Thoracic aorta (tissue), 2 donors: Measurements from ENCODE around the gene ZNF423. TPM values are rescaled to one million over a fixed set of nuclear protein-coding genes. Genes with fewer than 3 reads are reported as not detected.

ENCODE experiments used
- ATAC-seq: fragments of 150-250 bp; one replicate; pipeline ENCODE4 v1.8.0; 2017; ENCODE audit warnings: low read depth; ENCODE audit not compliant: insufficient number of reproducible peaks, low FRiP score
- DNase-seq: peaks from one replicate; pipeline ENCODE4 v3.0.0-alpha.2; 2020; ENCODE audit warnings: low spot score
- H3K27ac ChIP-seq, 2 donors: fragments of 200-600 bp; sonication (generic); 1 replicate in 1 of 2; 2 replicates in 1 of 2; pipeline ENCODE4 v1.5.1; 2016; ENCODE audit warnings: mild to moderate bottlenecking in 2 of 2, moderate library complexity in 2 of 2
- H3K27me3 ChIP-seq: fragments of 200-600 bp; sonication (generic); replicated peaks from 2 replicates; pipeline ENCODE4 v1.6.0; 2016; ENCODE audit warnings: mild to moderate bottlenecking; ENCODE audit not compliant: insufficient read depth
- H3K36me3 ChIP-seq: fragments of 200-600 bp; sonication (generic); one replicate; pipeline ENCODE4 v1.5.1; 2016
- H3K4me1 ChIP-seq, 2 donors: fragments of 200-600 bp; sonication (generic); 1 replicate in 1 of 2; 2 replicates in 1 of 2; pipeline versions ENCODE4 v1.5.1 to v1.6.0; 2016; ENCODE audit warnings: low read depth in 2 of 2, mild to moderate bottlenecking in 1 of 2; ENCODE audit not compliant: control insufficient read depth in 1 of 2
- H3K4me3 ChIP-seq: fragments of 200-600 bp; sonication (generic); 2 replicates; pipeline ENCODE4 v1.5.1; 2016; ENCODE audit warnings: mild to moderate bottlenecking
- H3K9me3 ChIP-seq: fragments of 200-600 bp; sonication (generic); 2 replicates; pipeline ENCODE4 v1.5.1; 2016
- CTCF ChIP-seq: fragments of 200-600 bp; sonication (generic); IDR thresholded peaks from one replicate; pipeline ENCODE4 v1.5.1; 2019; ENCODE audit warnings: antibody characterized with exemption
- total RNA-seq, 2 donors: library from RNA; depleted of rRNA; stranded (reverse); fragments of >200 nt; gene quantifications; one replicate each; pipeline versions ENCODE4 v1.1.0 to v1.2.3, GENCODE V29; 2016

ZNF423 gene
- total RNA-seq, 2 donors from 2014 or later, result 16.2 to 22.9 TPM

- Histone ChIP-seq H3K9me3 (no peaks in the 10 kb centered on the region), H3K36me3 (no peaks in the 10 kb centered on the region), H3K4me3 (no peak overlapping the region), H3K27ac (no peak overlapping the region), H3K4me1 (no peaks in the 10 kb centered on the region), H3K27me3 (no peaks in the 10 kb centered on the region)
- ATAC-seq, result no peak
- TF ChIP-seq CTCF, result no peak
- DNase-seq, result no peak
Observed at GRCh38 chr16:49499869-49500610, 355.9 kb downstream of the ZNF423 start.

DNA sequence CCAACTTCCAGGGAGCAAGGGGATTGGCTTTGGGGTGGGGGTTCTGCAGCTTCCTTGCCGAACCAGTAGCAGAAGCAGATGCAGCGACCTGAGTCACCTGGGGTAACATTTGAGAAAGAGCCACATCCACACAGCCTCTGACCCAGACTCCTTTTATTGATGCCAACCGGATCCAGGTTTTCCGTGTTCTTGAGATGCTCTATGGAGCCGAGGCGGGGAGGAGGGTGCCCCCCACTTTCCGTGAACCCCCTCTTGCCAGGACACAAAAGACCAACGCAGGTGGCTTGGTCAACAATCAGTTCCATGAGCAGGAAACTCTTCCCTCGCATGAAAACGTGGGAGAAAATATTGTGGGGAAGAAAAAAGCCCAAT is 356.5 kb downstream of the ZNF423 start:
- H3K36me3 ChIP-seq, result no peaks in the 10 kb centered on the region
- H3K27me3 ChIP-seq, result no peaks in the 10 kb centered on the region
- TF ChIP-seq CTCF, result no peak
- no peak for DNase-seq
- ATAC-seq, result no peak
- H3K4me3 ChIP-seq, result no peak overlapping the region
- H3K4me1 ChIP-seq, result no peaks in the 10 kb centered on the region
- no peak overlapping the region for H3K27ac ChIP-seq
- H3K9me3 ChIP-seq, result no peaks in the 10 kb centered on the region

DNA sequence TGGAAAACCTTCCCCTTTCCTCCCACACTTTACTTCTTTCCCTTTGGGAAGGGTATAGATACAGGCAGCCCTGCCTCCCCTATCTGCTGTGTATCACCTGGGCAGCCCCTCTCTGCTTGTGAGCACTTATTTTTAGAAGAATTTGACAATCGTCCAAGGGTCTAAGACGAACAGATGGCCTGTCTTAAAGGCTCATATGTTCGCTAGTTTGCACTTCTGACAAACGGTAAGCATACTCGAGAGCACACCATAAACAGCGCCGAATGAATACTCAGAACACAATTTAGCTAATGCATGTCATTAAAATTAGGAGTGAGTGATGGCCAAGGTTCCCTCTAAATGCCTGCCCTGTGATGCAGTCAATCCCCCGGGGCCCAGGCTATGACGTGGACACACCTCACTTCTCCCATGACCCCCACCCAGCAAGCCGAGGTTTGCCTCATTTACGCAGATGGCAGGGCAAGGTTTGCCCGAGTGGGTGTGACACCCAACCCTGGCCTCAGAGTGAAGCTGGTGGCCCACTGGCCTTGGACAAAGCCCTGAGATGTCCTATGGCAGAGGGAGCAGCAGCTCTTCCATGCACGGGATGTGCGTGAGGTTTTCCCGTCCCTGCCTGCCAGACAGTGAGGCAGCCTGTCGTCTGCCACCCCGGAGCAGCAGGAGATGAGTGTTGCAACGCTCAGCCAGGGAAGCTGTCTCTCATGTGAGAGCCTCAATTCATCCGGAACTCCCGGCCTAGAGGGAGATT is 357.1 kb downstream of the ZNF423 start:
- TF ChIP-seq CTCF, result no peak
- Histone ChIP-seq H3K4me1 (no peaks in the 10 kb centered on the region), H3K27me3 (no peaks in the 10 kb centered on the region), H3K27ac (no peak overlapping the region), H3K36me3 (no peaks in the 10 kb centered on the region), H3K4me3 (no peak overlapping the region), H3K9me3 (no peaks in the 10 kb centered on the region)
- ATAC-seq (no peak), DNase-seq (no peak)

DNA sequence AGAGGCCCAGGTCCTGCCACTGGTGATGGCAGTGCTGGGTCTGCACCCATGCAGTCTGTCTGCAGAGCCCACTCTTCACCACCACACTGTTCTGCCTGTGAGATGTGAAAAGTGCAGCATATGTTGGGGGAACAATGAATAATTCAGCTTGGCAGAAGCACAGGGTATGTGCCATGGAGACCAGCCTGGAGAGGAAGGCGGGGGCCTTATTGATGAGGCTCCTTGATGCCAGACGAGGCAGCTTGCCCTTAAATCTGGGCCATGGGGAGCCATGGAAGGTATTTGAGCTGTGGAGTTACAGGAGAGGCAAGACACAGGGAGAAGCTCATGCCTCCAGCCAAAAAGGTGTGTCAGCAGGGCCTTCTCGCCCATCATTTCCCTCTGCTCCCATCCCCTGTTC is 357.6 kb downstream of the ZNF423 start:
- Histone ChIP-seq H3K9me3 (no peaks in the 10 kb centered on the region), H3K36me3 (no peaks in the 10 kb centered on the region), H3K27ac (no peak overlapping the region), H3K4me1 (no peaks in the 10 kb centered on the region), H3K27me3 (no peaks in the 10 kb centered on the region), H3K4me3 (no peak overlapping the region)
- TF ChIP-seq CTCF, result no peak
- ATAC-seq (no peak), DNase-seq (no peak)

GRCh38 chr16:49497466-49497865 is 358.4 kb downstream of the ZNF423 start:
- ATAC-seq (no peak), DNase-seq (no peak)
- H3K4me3 ChIP-seq, result no peak overlapping the region
- no peaks in the 10 kb centered on the region for H3K9me3 ChIP-seq
- peaks cover 0 to under 1% of the 10 kb centered on the region in 2 donors for H3K4me1 ChIP-seq
- H3K27me3 ChIP-seq, result no peaks in the 10 kb centered on the region
- TF ChIP-seq CTCF, result no peak
- no peak overlapping the region for H3K27ac ChIP-seq
- H3K36me3 ChIP-seq, result no peaks in the 10 kb centered on the region
